Keratinocyte (primary cell): Measurements from ENCODE around the gene POLR2C. TPM values are rescaled to one million over a fixed set of nuclear protein-coding genes. Genes with fewer than 3 reads are reported as not detected.

Experiments used
- DNase-seq: peaks from one replicate; pipeline ENCODE4 v3.0.0-alpha.2; 2011; ENCODE audit warnings: low read depth, missing footprints, low spot score
- FAIRE-seq: peaks from 2 replicates; lab custom pipeline; 2011; peaks lifted over from hg19 to GRCh38; lab: Jason Lieb, UNC
- H2AFZ ChIP-seq: 2 replicates; pipeline ENCODE4 v1.6.0; 2012; ENCODE audit warnings: low read length, control low read depth, inconsistent platforms; ENCODE audit not compliant: control insufficient read depth
- H3K27ac ChIP-seq: 2 replicates; pipeline ENCODE4 v1.5.1; 2011; ENCODE audit warnings: low read length; ENCODE audit not compliant: control insufficient read depth, insufficient read depth
- H3K27me3 ChIP-seq: 3 replicates; pipeline ENCODE4 v1.6.0; 2011; ENCODE audit warnings: low read length; ENCODE audit not compliant: control insufficient read depth, insufficient read depth; ENCODE audit errors: extremely low read depth
- H3K36me3 ChIP-seq, 2 experiments: 2 replicates in 1 of 2; 3 replicates in 1 of 2; pipeline ENCODE4 v1.5.1; 2011; ENCODE audit warnings: low read length in 2 of 2, mild to moderate bottlenecking in 1 of 2; ENCODE audit not compliant: control insufficient read depth in 2 of 2, insufficient read depth in 2 of 2; ENCODE audit errors: extremely low read depth in 1 of 2
- H3K4me1 ChIP-seq: 3 replicates; pipeline ENCODE4 v1.5.1; 2011; ENCODE audit warnings: low read length; ENCODE audit not compliant: control insufficient read depth, insufficient read depth; ENCODE audit errors: extremely low read depth
- H3K4me2 ChIP-seq: 3 replicates; pipeline ENCODE4 v1.6.0; 2011; ENCODE audit warnings: low read depth, low read length; ENCODE audit not compliant: control insufficient read depth, insufficient read depth; ENCODE audit errors: extremely low read depth
- H3K4me3 ChIP-seq, 3 experiments: fragments of 200-600 bp in 1 of 3; sonication (generic) in 1 of 3; 2 replicates in 2 of 3; 3 replicates in 1 of 3; pipeline ENCODE4 v1.5.1; 2011 to 2016; ENCODE audit warnings: low read length in 3 of 3, mild to moderate bottlenecking in 3 of 3, control low read depth in 2 of 3, inconsistent platforms in 1 of 3, low read depth in 1 of 3, mixed read lengths in 1 of 3, mixed run types in 1 of 3, moderate library complexity in 1 of 3; ENCODE audit not compliant: control insufficient read depth in 2 of 3, insufficient read depth in 2 of 3; ENCODE audit errors: extremely low read depth in 1 of 3
- H3K79me2 ChIP-seq: 2 replicates; pipeline ENCODE4 v1.6.0; 2012; ENCODE audit warnings: low read length; ENCODE audit not compliant: control insufficient read depth, insufficient read depth
- H3K9ac ChIP-seq: 3 replicates; pipeline ENCODE4 v1.6.0; 2011; ENCODE audit warnings: low read length; ENCODE audit not compliant: control insufficient read depth, insufficient read depth; ENCODE audit errors: extremely low read depth
- H3K9me1 ChIP-seq: 3 replicates; pipeline ENCODE4 v1.6.0; 2011; ENCODE audit warnings: low read length; ENCODE audit not compliant: control insufficient read depth, insufficient read depth; ENCODE audit errors: extremely low read depth
- H3K9me3 ChIP-seq: 2 replicates; pipeline ENCODE4 v1.5.1; 2012; ENCODE audit warnings: low read depth, low read length; ENCODE audit not compliant: control insufficient read depth
- H4K20me1 ChIP-seq: 3 replicates; pipeline ENCODE4 v1.6.0; 2011; ENCODE audit warnings: low read length; ENCODE audit not compliant: control insufficient read depth, insufficient read depth; ENCODE audit errors: extremely low read depth
- CTCF ChIP-seq, 3 experiments: IDR thresholded peaks in 1 of 3; conservative IDR thresholded peaks in 1 of 3; optimal IDR thresholded peaks in 1 of 3; 2 replicates in 2 of 3; 3 replicates in 1 of 3; pipeline versions ENCODE3 to v1.5.1; 2011; ENCODE audit warnings: low read length in 3 of 3, mild to moderate bottlenecking in 3 of 3, moderate library complexity in 2 of 3, control low read depth in 1 of 3, inconsistent platforms in 1 of 3; ENCODE audit not compliant: insufficient read depth in 2 of 3; ENCODE audit errors: extremely low read depth in 1 of 3
- EZH2 ChIP-seq: IDR thresholded peaks from one replicate; pipeline ENCODE4 v1.6.1; 2012; ENCODE audit warnings: inconsistent platforms, mild to moderate bottlenecking, low read length, moderate library complexity
- dilution Hi-C: fragments of 300-500 bp; cut with MboI; formaldehyde crosslinking; loops from one replicate; pipeline ENCODE4 v1.7.0; 2020; ENCODE audit warnings: low sequenced_read_pairs; ENCODE audit not compliant: extremely low pct_ligation_motif_present
- polyA plus RNA-seq, 5 experiments: library from polyadenylated mRNA; depleted of rRNA in 3 of 5; stranded (reverse) in 3 of 5; stranded (forward) in 1 of 5; unstranded in 1 of 5; fragments of >200 nt; gene quantifications; 1 replicate in 1 of 5; 2 replicates in 3 of 5; 3 replicates in 1 of 5; pipeline versions ENCODE4 v1.2.1 to v1.2.3, GENCODE V29; 2011 to 2012; ENCODE audit warnings: missing spikeins in 2 of 5, low read depth in 1 of 5, low replicate concordance in 1 of 5

POLR2C gene
- polyA plus RNA-seq, 1 donor (not counting 4 experiments of a cell fraction or from before 2014, with no cell fraction given), result 74.6 TPM

GRCh38 chr16:57452021-57452420, 10.5 kb upstream of the POLR2C start:
- peaks cover 4% of the 10 kb centered on the region for H3K4me1 ChIP-seq
- TF ChIP-seq CTCF (optimal IDR thresholded peaks at IDR 0.05 in 1 of 3, IDR thresholded peaks at IDR 0.05 in 1 of 3, conservative IDR thresholded peaks at IDR 0.05 in 1 of 3; ENCODE audit: extremely low read depth in 1 of 3, insufficient read depth in 2 of 3, low read length in 3 of 3), result no peak
- TF ChIP-seq EZH2, result no peak
- H2AFZ ChIP-seq, result no peak overlapping the region
- no peaks in the 10 kb centered on the region for H3K9me1 ChIP-seq
- no peaks in the 10 kb centered on the region for H3K9me3 ChIP-seq
- no peak overlapping the region for H3K4me3 ChIP-seq
- dilution Hi-C loops, result no loop called here
- no peaks in the 10 kb centered on the region for H3K27me3 ChIP-seq
- peaks cover 9% of the 10 kb centered on the region for H3K79me2 ChIP-seq
- no peak overlapping the region for H3K4me2 ChIP-seq
- H3K27ac ChIP-seq, result no peak overlapping the region
- peaks cover 14 to 22% of the 10 kb centered on the region in 2 experiments for H3K36me3 ChIP-seq
- no peak overlapping the region for H3K9ac ChIP-seq
- no peak for DNase-seq
- no peak for FAIRE-seq
- no peaks in the 10 kb centered on the region for H4K20me1 ChIP-seq

GRCh38 chr16:57462978-57463362, 491 bp downstream of the POLR2C start:
- H3K4me3 ChIP-seq, result peak overlapping the region; percentile 75 to 93 (median 80)
- DNase-seq (no peak), FAIRE-seq (no peak)
- no peaks in the 10 kb centered on the region for H4K20me1 ChIP-seq
- peak overlapping the region; percentile 97 for H3K4me2 ChIP-seq
- H3K27me3 ChIP-seq, result no peaks in the 10 kb centered on the region
- H3K9ac ChIP-seq, result peak overlapping the region; percentile 83
- TF ChIP-seq EZH2 (no peak), CTCF (optimal IDR thresholded peaks at IDR 0.05 in 1 of 3, IDR thresholded peaks at IDR 0.05 in 1 of 3, conservative IDR thresholded peaks at IDR 0.05 in 1 of 3; ENCODE audit: extremely low read depth in 1 of 3, insufficient read depth in 2 of 3, low read length in 3 of 3) (no peak)
- peaks cover 27 to 35% of the 10 kb centered on the region in 2 experiments for H3K36me3 ChIP-seq
- dilution Hi-C loops, result no loop called here
- peak overlapping the region; percentile 61 for H2AFZ ChIP-seq
- no peaks in the 10 kb centered on the region for H3K9me1 ChIP-seq
- H3K9me3 ChIP-seq, result no peaks in the 10 kb centered on the region
- H3K4me1 ChIP-seq, result peaks cover 5% of the 10 kb centered on the region
- peak overlapping the region; percentile 44 for H3K27ac ChIP-seq
- H3K79me2 ChIP-seq, result peaks cover 25% of the 10 kb centered on the region
